OCI-LY7 (cell line): ENCODE results near the gene MACROH2A2.

Source experiments
- CTCF ChIP-seq: fragments of 200-600 bp; sonication (generic); conservative IDR thresholded peaks from 2 replicates; pipeline ENCODE4 v1.5.1; 2014; ENCODE audit warnings: mild to moderate bottlenecking, antibody characterized with exemption, low read length, moderate library complexity, mixed read lengths
- EZH2phosphoT487 ChIP-seq: fragments of 200-600 bp; sonication (generic); IDR thresholded peaks from 2 replicates; pipeline ENCODE4 v1.6.1; 2018; ENCODE audit warnings: low read depth, borderline replicate concordance, mild to moderate bottlenecking, mixed run types, antibody characterized with exemption, low read length, moderate library complexity, mixed read lengths

GRCh38 chr10:70148516-70148915 is 95.9 kb downstream of the MACROH2A2 start:
- TF ChIP-seq CTCF (no peak), EZH2phosphoT487 (no peak)
